HepG2 (cell line): ENCODE results near the gene SMARCB1.

ENCODE experiments used
- DDIT3 ChIP-seq: sonication (generic); formaldehyde crosslinking; IDR thresholded peaks from 2 replicates; pipeline ENCODE4 v1.4.0; 2020; ENCODE audit warnings: mild to moderate bottlenecking, missing genetic modification reagents
- MTA1 ChIP-seq: sonication (generic); formaldehyde crosslinking; IDR thresholded peaks from 2 replicates; pipeline ENCODE4 v1.4.0; 2020; ENCODE audit warnings: missing genetic modification reagents, mild to moderate bottlenecking, borderline replicate concordance
- NCOA1 ChIP-seq: sonication (generic); formaldehyde crosslinking; IDR thresholded peaks from 2 replicates; pipeline ENCODE4 v1.9.0; 2021; ENCODE audit warnings: missing genetic modification reagents
- PAXIP1 ChIP-seq: sonication (generic); formaldehyde crosslinking; conservative IDR thresholded peaks from 2 replicates; pipeline ENCODE4 v1.4.0; 2020; ENCODE audit warnings: mild to moderate bottlenecking, missing genetic modification reagents, moderate library complexity

- TF ChIP-seq PAXIP1, result no peak
- TF ChIP-seq DDIT3 (CRISPR knock-in tag), result no peak
- TF ChIP-seq MTA1 (CRISPR knock-in tag), result no peak
- no peak for TF ChIP-seq NCOA1 (CRISPR knock-in tag)
These were observed 48.2 kb downstream of the SMARCB1 start for GRCh38 chr22:23834793-23835483.
